ENCODE data around the gene TENM4. TPM values are rescaled to one million over a fixed set of nuclear protein-coding genes. Genes with fewer than 3 reads are reported as not detected.

Gene TENM4
- total RNA-seq, 2 donors from 2014 or later = 2.6 to 6.8 TPM

DNA sequence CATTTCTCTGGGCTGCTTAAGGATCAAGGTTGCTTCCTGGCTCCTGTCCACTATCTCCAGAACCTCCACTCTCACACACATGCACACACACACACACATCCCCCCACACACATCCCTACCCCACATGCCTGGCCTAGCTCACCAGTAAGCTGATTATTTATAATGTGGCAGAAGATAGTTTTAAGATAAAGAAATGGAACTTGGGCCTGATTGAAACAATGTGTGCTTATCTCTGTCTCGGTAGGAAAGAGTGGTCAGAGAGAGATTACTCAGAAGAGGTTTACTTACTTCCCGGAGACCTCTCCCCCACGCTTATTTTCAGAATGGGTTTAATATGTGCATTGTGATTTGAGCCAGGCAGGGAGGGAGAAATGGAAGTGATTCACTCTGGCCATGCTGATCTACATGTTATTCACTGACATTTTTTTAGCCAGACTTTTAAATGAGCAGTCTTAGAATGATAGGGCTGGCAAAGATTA, 422.4 kb downstream of the TENM4 start:
- intact Hi-C loops (cut with DNase I) = no loop called here
- Histone ChIP-seq H3K27ac (no peak overlapping the region), H3K4me3 (no peak overlapping the region), H3K9me3 (no peaks in the 10 kb centered on the region), H3K27me3 (replicated peaks; ENCODE audit: insufficient read depth) (no peaks in the 10 kb centered on the region), H3K4me1 (replicated peaks) (no peaks in the 10 kb centered on the region), H3K36me3 (no peaks in the 10 kb centered on the region)
- DNase-seq (ENCODE audit: low spot score) = no peak
- WGBS = 71% methylated on average over 3 of the region's 3 CpGs
- TF ChIP-seq, protein P1, sequence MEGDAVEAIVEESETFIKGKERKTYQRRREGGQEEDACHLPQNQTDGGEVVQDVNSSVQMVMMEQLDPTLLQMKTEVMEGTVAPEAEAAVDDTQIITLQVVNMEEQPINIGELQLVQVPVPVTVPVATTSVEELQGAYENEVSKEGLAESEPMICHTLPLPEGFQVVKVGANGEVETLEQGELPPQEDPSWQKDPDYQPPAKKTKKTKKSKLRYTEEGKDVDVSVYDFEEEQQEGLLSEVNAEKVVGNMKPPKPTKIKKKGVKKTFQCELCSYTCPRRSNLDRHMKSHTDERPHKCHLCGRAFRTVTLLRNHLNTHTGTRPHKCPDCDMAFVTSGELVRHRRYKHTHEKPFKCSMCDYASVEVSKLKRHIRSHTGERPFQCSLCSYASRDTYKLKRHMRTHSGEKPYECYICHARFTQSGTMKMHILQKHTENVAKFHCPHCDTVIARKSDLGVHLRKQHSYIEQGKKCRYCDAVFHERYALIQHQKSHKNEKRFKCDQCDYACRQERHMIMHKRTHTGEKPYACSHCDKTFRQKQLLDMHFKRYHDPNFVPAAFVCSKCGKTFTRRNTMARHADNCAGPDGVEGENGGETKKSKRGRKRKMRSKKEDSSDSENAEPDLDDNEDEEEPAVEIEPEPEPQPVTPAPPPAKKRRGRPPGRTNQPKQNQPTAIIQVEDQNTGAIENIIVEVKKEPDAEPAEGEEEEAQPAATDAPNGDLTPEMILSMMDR (IDR thresholded peaks at IDR 0.05) = no peak
- no peak for TF ChIP-seq POLR2A (IDR thresholded peaks at IDR 0.05)
- no peak for TF ChIP-seq POLR2AphosphoS5 (IDR thresholded peaks at IDR 0.05)

DNA sequence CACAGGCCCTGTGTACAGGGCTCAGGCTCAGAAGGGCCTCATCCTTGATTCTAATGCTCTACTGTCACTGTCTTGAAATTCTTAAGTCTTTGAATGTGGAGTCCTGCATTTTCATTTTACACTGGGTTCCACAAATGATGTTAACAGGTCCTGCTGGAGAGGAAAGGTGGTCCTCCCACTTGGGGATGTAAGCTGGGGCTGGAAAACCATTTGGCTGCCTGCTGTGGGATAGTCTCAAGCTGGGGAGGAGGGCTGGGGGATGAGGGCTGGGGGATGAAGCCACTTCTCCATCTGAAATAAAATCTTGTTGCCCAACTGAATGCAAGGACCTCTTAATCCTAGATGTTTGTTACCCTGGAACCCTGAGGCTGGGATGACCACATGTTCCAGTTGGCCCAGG, 423.0 kb downstream of the TENM4 start:
- H3K27me3 ChIP-seq (replicated peaks; ENCODE audit: insufficient read depth) = no peaks in the 10 kb centered on the region
- no peak for DNase-seq (ENCODE audit: low spot score)
- no peak overlapping the region for H3K4me3 ChIP-seq
- H3K4me1 ChIP-seq (replicated peaks) = no peaks in the 10 kb centered on the region
- H3K27ac ChIP-seq = no peak overlapping the region
- TF ChIP-seq POLR2A (IDR thresholded peaks at IDR 0.05) = no peak
- TF ChIP-seq POLR2AphosphoS5 (IDR thresholded peaks at IDR 0.05) = no peak
- H3K9me3 ChIP-seq = no peaks in the 10 kb centered on the region
- intact Hi-C loops (cut with DNase I) = no loop called here
- no peaks in the 10 kb centered on the region for H3K36me3 ChIP-seq

DNA sequence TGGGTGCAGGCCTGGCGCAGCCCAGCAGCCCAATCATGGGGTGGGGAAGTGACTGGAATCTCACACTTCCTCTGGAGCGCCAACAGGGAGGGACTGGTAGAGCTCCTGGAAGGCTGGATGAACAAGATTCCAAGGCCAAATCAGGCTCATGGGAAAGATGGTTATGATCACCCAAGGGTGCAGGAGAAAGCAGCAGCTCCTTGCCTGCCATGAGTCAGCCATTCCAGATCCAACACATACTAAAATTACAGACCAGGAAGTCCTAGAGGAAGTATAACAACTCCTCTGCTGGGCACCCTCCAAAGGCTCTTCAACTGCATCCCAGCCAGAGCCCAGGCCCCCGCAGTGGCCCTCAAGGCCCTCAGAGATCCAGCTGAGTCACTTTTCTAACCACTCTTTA, 427.3 kb downstream of the TENM4 start:
- H3K9me3 ChIP-seq = no peaks in the 10 kb centered on the region
- H3K4me3 ChIP-seq = no peak overlapping the region
- H3K36me3 ChIP-seq = no peaks in the 10 kb centered on the region
- intact Hi-C loops (cut with DNase I) = no loop called here
- H3K27ac ChIP-seq = no peak overlapping the region
- TF ChIP-seq, protein P1 (IDR thresholded peaks at IDR 0.05) = no peak
- TF ChIP-seq POLR2A (IDR thresholded peaks at IDR 0.05) (no peak), POLR2AphosphoS5 (IDR thresholded peaks at IDR 0.05) (no peak)
- H3K27me3 ChIP-seq (replicated peaks; ENCODE audit: insufficient read depth) = no peaks in the 10 kb centered on the region
- H3K4me1 ChIP-seq (replicated peaks) = no peaks in the 10 kb centered on the region
- DNase-seq (ENCODE audit: low spot score) = no peak
- 94% methylated on average over 3 of the region's 3 CpGs for WGBS

DNA sequence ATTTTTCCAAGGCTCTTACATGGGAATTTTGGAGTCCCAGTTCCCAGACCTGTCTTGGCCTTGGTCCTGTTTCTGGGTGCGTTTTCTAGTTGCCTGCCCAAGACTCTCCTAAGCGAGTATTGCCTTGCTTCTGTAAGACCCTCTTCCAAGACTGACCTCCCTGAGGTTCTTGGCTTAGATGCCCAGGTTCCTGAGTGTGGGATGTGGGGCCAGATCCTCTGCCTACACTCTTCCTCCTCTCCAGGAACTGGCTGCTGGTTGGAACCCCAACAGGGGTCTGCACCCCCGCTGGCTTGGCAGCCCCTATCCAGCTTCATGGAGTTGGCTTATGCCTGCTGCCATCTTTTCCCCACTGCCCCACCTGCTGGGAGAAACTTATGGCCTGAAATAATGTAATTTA, 429.5 kb downstream of the TENM4 start:
- Histone ChIP-seq H3K9me3 (no peaks in the 10 kb centered on the region), H3K27ac (no peak overlapping the region), H3K36me3 (no peaks in the 10 kb centered on the region), H3K27me3 (replicated peaks; ENCODE audit: insufficient read depth) (no peaks in the 10 kb centered on the region), H3K4me1 (replicated peaks) (no peaks in the 10 kb centered on the region), H3K4me3 (no peak overlapping the region)
- whole genome bisulfite sequencing = 93% methylated on average over 3 of the region's 3 CpGs
- DNase-seq (ENCODE audit: low spot score) = no peak
- TF ChIP-seq, protein P1 (IDR thresholded peaks at IDR 0.05) = no peak
- no peak for TF ChIP-seq POLR2A (IDR thresholded peaks at IDR 0.05)
- no peak for TF ChIP-seq POLR2AphosphoS5 (IDR thresholded peaks at IDR 0.05)
- intact Hi-C loops (cut with DNase I) = no loop called here

DNA sequence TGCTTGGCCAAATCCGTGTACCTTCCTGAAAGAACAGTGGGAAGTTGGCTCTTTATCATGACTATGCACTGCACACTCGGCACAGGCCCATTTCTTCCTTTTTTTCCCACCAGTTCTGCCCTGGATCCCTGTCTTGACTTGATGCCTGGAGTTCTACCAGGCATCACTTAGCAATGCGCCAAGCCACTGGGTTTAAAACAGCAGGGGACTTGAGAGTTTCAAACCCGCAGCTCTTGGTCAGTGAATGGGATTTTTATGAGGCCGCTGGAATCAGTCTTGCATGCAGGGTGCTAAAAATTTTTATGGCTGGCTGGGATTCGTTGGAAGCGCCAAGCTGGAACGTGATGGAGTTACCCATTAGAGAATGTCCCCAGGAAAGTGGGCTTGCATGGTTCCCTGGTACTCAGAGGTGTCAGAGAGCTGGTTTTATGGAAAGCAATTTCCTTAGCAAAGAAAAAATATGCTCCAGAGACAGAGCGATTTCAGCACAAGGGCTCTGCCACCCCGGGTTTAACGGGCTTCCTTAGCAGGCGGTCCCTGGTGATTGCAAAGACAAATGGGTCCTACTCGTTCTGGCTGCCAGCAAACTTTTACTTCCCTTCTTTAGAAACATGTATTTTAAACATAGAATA, 432.9 kb downstream of the TENM4 start:
- no peaks in the 10 kb centered on the region for H3K4me1 ChIP-seq (replicated peaks)
- H3K27ac ChIP-seq = no peak overlapping the region
- 35% methylated on average over 13 of the region's 13 CpGs for WGBS
- TF ChIP-seq POLR2AphosphoS5 (IDR thresholded peaks at IDR 0.05) (no peak), POLR2A (IDR thresholded peaks at IDR 0.05) (no peak)
- TF ChIP-seq, protein P1 (IDR thresholded peaks at IDR 0.05) = no peak
- H3K36me3 ChIP-seq = no peaks in the 10 kb centered on the region
- H3K9me3 ChIP-seq = no peaks in the 10 kb centered on the region
- no peak overlapping the region for H3K4me3 ChIP-seq
- DNase-seq (ENCODE audit: low spot score) = no peak
- intact Hi-C loops (cut with DNase I) = no loop called here
- no peaks in the 10 kb centered on the region for H3K27me3 ChIP-seq (replicated peaks; ENCODE audit: insufficient read depth)
